ENCODE results near the gene ZNF79.

ZNF79 gene

DNA sequence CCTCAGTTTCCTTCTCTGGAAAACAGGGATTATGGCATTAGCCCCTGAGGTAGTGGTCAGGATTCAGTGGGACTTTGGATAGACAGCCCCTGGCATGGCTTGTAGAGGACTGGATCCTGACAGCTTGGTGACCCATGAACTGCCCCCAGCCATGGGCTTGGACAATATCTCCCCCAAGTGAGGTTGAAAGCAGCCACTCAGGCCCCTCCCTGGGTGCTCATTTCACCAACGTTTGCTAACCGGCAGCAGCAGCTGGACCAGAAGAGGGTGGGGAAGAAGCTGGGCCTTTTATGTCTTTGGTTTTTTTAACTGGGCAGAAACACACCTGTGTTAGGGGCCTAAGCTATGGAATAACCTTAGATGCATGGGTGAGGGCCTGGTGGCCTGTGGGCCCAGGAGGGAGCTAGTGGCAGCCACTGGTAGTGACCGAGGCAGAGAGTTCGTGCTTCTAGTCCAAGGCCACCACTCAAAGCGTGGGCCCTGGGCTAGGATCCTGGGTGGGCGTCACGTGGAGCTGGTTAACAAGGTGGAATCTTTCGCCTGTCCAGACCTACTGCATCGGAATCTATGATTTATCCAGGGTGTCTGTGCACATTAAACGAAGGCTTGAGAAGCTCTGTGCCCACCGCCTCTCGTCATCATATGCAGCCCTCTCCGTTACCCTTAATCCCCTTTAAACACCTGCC lies 25.3 kb upstream of the ZNF79 start:
- no peak for DNase-seq

DNA sequence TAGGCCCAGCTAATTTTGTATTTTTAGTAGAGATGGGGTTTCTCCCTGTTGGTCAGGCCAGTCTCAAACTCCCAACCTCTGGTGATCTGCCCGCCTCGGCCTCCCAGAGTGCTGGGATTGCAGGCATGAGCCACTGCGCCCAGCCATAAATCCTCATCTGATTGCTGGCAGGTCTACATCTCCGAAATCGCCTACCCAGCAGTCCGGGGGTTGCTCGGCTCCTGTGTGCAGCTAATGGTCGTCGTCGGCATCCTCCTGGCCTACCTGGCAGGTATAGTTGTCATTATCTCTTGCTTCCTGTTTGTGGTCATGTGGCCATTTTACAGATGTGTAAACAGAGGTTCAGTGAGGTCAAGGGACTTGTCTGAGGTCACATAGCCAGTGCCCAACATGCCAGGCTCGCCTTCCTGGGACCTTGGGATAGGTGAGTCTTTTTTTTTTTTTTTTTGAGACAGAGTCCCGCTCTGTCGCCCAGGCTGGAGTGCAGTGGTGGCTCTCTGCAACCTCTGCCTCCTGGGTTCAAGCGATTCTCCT lies 24.4 kb upstream of the ZNF79 start:
- DNase-seq = no peak

- no peak for DNase-seq
These were observed 21.6 kb upstream of the ZNF79 start for GRCh38 chr9:127402401-127403090.

- DNase-seq = no peak
These were observed 20.5 kb upstream of the ZNF79 start for GRCh38 chr9:127403507-127404192.

- no peak for DNase-seq
These were observed 19.6 kb upstream of the ZNF79 start for GRCh38 chr9:127404631-127405030.

- DNase-seq = no peak
These were observed 18.6 kb upstream of the ZNF79 start for GRCh38 chr9:127405344-127406125.

DNA sequence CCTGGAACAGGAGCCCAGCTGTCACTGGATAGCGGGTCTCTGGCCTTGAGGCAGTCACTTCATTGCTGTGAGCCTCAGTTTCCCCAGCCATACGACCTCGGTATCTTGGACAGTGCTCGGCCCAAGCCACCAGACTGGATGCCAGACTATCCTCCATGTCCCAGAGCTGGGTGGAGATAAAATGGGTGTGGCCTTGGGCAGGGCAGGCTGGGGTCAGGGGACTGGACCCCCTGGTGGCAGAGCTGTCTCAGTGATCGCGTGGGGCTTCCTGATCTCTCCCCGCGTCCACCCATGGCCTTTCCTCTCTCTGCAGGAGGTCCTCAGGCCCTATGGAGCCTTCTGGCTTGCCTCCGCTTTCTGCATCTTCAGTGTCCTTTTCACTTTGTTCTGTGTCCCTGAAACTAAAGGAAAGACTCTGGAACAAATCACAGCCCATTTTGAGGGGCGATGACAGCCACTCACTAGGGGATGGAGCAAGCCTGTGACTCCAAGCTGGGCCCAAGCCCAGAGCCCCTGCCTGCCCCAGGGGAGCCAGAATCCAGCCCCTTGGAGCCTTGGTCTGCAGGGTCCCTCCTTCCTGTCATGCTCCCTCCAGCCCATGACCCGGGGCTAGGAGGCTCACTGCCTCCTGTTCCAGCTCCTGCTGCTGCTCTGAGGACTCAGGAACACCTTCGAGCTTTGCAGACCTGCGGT lies 17.2 kb upstream of the ZNF79 start:
- no peak for DNase-seq

- no peak for DNase-seq
These were observed 16.7 kb upstream of the ZNF79 start for GRCh38 chr9:127407492-127407843.

GRCh38 chr9:127411122-127411521 lies 13.1 kb upstream of the ZNF79 start:
- DNase-seq = no peak

DNA sequence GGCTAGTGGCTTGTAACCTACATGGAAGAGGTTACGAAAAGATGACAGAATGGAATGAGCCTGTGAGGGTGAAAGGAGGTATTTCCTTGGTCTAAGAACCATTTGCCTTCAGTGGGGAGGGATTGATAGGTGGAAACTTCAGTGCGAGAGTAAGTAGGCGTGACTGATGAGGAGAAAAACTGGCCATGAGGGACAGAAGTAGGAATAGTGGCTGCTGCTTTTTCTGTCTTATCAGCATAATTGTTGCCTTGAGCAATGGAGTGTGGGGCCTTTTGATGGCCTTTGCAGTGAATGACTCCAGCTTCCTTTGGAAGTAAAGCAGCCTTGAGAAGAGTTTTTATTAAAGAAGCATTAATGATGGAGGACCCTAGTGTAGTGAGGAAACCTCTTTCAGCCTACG lies 9.0 kb upstream of the ZNF79 start:
- no peak for DNase-seq

GRCh38 chr9:127415657-127416056 lies 8.5 kb upstream of the ZNF79 start:
- DNase-seq = no peak

GRCh38 chr9:127417131-127418036 lies 6.8 kb upstream of the ZNF79 start:
- DNase-seq = peak; percentile 86

DNA sequence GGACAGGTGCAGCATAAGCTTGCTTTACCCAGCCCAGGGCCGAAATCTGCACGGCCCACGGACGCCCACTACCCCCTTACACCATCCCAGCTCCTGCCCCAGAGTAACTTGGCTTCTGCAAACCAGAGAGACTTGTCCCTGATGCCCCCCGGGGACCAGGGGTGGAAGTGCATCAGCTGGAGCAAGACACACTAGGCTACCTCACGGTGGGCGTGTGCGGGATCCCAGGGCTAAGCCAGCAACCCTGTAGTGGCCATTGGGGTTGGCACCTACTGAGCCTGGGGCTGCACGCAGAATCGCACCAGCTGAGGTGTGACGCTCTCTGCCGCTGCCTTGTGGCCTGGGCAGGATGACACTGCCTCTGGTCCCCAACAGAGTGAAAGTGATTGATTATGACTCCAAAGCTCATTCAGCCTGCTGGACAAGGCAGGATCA lies 6.1 kb upstream of the ZNF79 start:
- no peak for DNase-seq

- DNase-seq = no peak
These were observed 4.8 kb upstream of the ZNF79 start for GRCh38 chr9:127419348-127419747.

DNA sequence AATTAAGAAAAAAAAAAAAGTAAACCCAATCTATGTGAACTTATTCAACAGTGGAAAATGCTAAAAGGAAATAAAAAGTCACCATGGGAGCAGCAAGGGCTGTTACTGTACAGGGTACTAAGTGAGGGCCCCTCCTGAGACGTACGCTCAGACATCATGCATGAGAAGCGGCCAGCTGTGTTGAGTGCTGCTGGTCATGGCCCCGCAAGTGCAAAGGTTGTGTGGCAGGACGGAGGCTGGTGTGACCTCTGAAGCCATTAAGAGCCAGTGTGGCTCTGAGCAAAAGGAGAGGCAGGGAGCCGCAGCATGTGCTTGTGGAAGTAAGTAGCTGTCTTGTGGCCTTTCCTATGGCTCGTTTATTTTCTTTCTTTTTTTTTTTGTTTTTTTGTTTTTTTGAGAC lies 3.1 kb upstream of the ZNF79 start:
- no peak for DNase-seq

DNA sequence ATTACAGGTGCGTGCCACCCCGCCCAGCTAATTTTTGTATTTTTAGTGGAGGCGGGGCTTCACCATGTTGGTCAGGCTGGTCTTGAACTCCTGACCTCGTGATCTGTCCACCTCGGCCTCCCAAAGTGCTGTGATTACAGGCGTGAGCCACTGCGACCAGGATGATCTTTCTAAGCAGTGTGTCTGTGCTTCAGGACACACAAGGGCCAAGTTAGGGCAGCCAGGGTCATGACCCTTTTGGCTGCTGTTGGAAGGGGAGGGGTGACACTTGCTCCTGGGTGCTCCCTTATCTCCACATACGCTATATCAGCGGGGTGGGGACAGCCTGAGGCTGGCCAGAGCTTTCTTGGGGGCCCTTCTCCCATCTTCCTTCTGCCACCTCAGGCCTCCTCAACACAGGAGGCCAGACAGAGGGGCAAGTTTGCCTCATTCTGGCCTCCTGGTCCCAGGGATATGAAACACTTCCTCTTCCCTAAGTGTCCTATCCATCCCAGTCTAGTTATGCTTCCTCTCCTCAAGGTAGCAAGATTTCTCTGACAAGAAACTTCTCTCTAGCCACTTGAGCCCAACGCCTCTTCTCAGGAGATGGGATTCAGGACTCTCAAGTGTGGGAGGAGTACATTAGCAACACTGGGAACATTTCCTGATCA lies 1.9 kb upstream of the ZNF79 start:
- DNase-seq = no peak

DNA sequence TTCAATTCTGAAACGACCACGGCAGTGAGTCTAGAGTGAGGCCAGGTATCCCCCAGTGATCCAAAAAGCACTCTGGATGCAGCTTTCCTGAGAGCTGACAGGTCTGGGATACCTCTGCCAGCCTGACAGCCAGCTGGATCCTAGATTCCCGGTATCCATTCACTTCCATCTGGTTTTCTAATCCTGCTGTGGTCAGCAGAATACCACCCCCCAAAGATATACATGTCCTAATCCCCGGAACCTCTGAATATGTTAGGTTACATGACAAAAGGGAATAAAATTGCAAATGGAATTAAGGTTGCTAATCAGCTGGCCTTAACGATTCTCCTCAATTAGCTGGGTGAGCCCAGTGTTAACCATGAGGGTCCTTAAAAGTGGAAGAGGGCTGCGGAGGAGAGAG lies 1.4 kb upstream of the ZNF79 start:
- DNase-seq = no peak

GRCh38 chr9:127423476-127423933 lies 677 bp upstream of the ZNF79 start:
- no peak for DNase-seq

DNA sequence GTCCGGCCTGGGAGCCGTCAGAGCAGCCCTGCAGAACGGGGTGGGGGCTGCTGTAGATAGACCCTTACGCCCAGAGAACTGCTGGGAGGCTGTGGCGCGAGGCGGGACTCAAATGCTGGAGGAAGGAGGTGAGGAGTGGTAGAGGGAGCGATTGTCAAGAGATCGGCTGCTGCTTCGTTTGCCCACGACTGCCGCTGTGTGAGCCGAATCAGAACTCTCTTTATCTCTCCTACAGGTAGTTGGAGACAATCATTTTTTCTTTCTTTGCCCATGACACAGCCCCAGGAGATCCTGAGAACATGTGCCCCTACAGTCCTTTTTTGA lies 456 bp downstream of the ZNF79 start:
- DNase-seq = no peak

GRCh38 chr9:127426756-127427155 lies 2.6 kb downstream of the ZNF79 start:
- no peak for DNase-seq

DNA sequence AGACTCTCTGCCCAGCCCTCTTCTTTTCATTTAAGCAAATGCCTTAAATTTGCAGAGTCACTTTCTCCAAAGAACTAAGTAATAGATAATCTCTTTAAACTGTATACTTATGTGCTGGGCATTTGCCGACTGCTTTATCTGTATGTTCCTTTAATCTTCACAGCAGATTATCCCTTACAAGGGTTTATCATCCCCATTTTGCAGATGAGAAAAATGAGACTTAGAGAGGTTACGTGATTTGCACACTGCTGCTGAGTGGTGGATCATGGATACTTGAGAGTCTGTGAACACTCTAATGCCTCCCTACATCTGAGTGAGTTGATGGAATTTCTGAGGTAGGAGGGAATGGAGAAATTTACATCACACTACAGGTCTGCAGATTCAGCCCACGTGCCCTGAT lies 4.2 kb downstream of the ZNF79 start:
- no peak for DNase-seq

Measured in T1000 (cell line).